K562 (cell line): ENCODE data around the gene IQCN. TPM values are rescaled to one million over a fixed set of nuclear protein-coding genes. Genes with fewer than 3 reads are reported as not detected.

ENCODE experiments used
- AFF1 ChIP-seq, 2 experiments: fragments of 450-650 bp; IDR thresholded peaks; 2 replicates each; pipeline ENCODE4 v1.6.1; 2018; ENCODE audit warnings: mild to moderate bottlenecking in 2 of 2, low read depth in 1 of 2; ENCODE audit not compliant: partially characterized antibody in 2 of 2
- CHD7 ChIP-seq: fragments of 200-600 bp; sonication (generic); IDR thresholded peaks from one replicate; pipeline ENCODE4 v1.6.1; 2012; ENCODE audit warnings: mild to moderate bottlenecking, low read depth, low read length, inconsistent platforms
- CREB1 ChIP-seq, 2 experiments: sonication (generic) in 1 of 2; formaldehyde crosslinking in 1 of 2; IDR thresholded peaks; 2 replicates each; pipeline versions ENCODE4 v1.6.1 to v1.8.0; 2012 to 2022; ENCODE audit warnings: inconsistent platforms in 1 of 2, mild to moderate bottlenecking in 1 of 2, missing genetic modification reagents in 1 of 2, moderate library complexity in 1 of 2
- DMBX1 ChIP-seq: fragments of 250-450 bp; sonication (Bioruptor Pico); IDR thresholded peaks from 2 replicates; pipeline ENCODE4 v1.8.0; 2022; ENCODE audit warnings: inconsistent platforms, mild to moderate bottlenecking, moderate library complexity, borderline replicate concordance
- ETS1 ChIP-seq: conservative IDR thresholded peaks from 2 replicates; pipeline ENCODE4 v1.6.1; 2011; ENCODE audit warnings: low read depth, mild to moderate bottlenecking, low read length; ENCODE audit not compliant: control insufficient read depth
- KAT7 ChIP-seq: sonication (generic); formaldehyde crosslinking; IDR thresholded peaks from 2 replicates; pipeline ENCODE4 v1.8.0; 2022; ENCODE audit warnings: missing genetic modification reagents, mild to moderate bottlenecking, borderline replicate concordance
- TBL1XR1 ChIP-seq, 2 experiments: IDR thresholded peaks; 2 replicates each; pipeline ENCODE4 v1.6.1; 2012; ENCODE audit warnings: improper control_type of control experiment in 2 of 2, low read length in 2 of 2, mild to moderate bottlenecking in 1 of 2
- ZEB2 ChIP-seq: fragments of 450-650 bp; IDR thresholded peaks from 2 replicates; pipeline ENCODE4 v1.6.1; 2016
- polyA plus RNA-seq, 8 experiments: library from polyadenylated mRNA; depleted of rRNA in 4 of 8; stranded (reverse) in 5 of 8; unstranded in 3 of 8; fragments of >200 nt; fragmentation: Nextera tagmentation in 2 of 8; fragmentation: Illumina TruSeq in 1 of 8; extraction: Ambion mirVana in 2 of 8; extraction: Trizol in 1 of 8; gene quantifications; 2 replicates each; pipeline versions ENCODE4 v1.2.1 to v1.2.3, GENCODE V29; 2011 to 2014; ENCODE audit warnings: inconsistent platforms in 1 of 8, missing spikeins in 1 of 8
- total RNA-seq, 7 experiments: library from RNA; depleted of rRNA in 6 of 7; stranded (reverse); fragments of >200 nt in 6 of 7; fragmentation: Illumina TruSeq in 2 of 7; extraction: Trizol in 2 of 7; gene quantifications; 2 replicates each; pipeline versions ENCODE4 v1.2.1 to v1.2.3, GENCODE V29; 2011 to 2021; ENCODE audit warnings: low replicate concordance in 1 of 7

IQCN gene
- total and polyA plus RNA-seq, 9 of the 15 experiments (the other 6 are each of a cell fraction or from before 2014, with no cell fraction given): 0.01 to 0.07 (median 0.04) TPM; not detected in 3

GRCh38 chr19:18292810-18293641, 18.8 kb upstream of the IQCN start (continued):
- TF ChIP-seq AFF1 (IDR thresholded peaks at IDR 0.05; ENCODE audit: low read depth in 1 of 2, partially characterized antibody in 2 of 2) (no peak), TBL1XR1 (IDR thresholded peaks at IDR 0.05; ENCODE audit: low read length in 2 of 2) (0 out of 4 replicates have a peak, but pooled peaks of 1 of the 2 experiments have one; percentile 32), DMBX1 (CRISPR knock-in tag) (no peak), CREB1 (IDR thresholded peaks at IDR 0.05) (peak; percentile 7; the same call in 1 of the 2 replicates), CREB1 (CRISPR knock-in tag; IDR thresholded peaks at IDR 0.05) (no peak), CHD7 (no peak), ETS1 (peak; percentile 34; the same call in 1 of the 2 replicates), ZEB2 (peak; percentile 68), KAT7 (CRISPR knock-in tag) (0 out of 2 replicates have a peak, but pooled peaks have one; percentile 24)
